Endothelial cell of umbilical vein (primary cell): ENCODE data around the gene CCBE1.

ENCODE experiments used
- EZH2 ChIP-seq: IDR thresholded peaks from 2 replicates; pipeline ENCODE4 v1.6.1; 2012; ENCODE audit warnings: borderline replicate concordance, low read depth, mild to moderate bottlenecking, moderate library complexity, low read length, inconsistent platforms; ENCODE audit not compliant: severe bottlenecking
- JUN ChIP-seq: IDR thresholded peaks from 2 replicates; pipeline ENCODE4 v1.6.1; 2011; ENCODE audit warnings: borderline replicate concordance, low read depth; ENCODE audit not compliant: insufficient read length, insufficient read depth
- POLR2A ChIP-seq: IDR thresholded peaks from 2 replicates; pipeline ENCODE4 v1.6.1; 2012; ENCODE audit warnings: low read depth, mild to moderate bottlenecking, control low read depth, low read length
- POLR2AphosphoS5 ChIP-seq: IDR thresholded peaks from 2 replicates; pipeline ENCODE4 v1.6.1; 2012; ENCODE audit warnings: low read depth, mild to moderate bottlenecking, control low read depth, low read length, moderate library complexity; ENCODE audit not compliant: insufficient read depth
- TF ChIP-seq, protein P1 (sequence below), 2 donors: IDR thresholded peaks; 1 replicate in 1 of 2; 2 replicates in 1 of 2; pipeline ENCODE4 v1.5.1; 2011; ENCODE audit warnings: low read length in 2 of 2, mild to moderate bottlenecking in 2 of 2, moderate library complexity in 2 of 2, control low read depth in 1 of 2, inconsistent platforms in 1 of 2, low read depth in 1 of 2; ENCODE audit not compliant: insufficient read depth in 1 of 2; ENCODE audit errors: extremely low read depth in 1 of 2
- TF ChIP-seq, protein P2 (sequence below): IDR thresholded peaks from 2 replicates; pipeline ENCODE4 v1.6.1; 2011; ENCODE audit not compliant: insufficient read depth, insufficient read length

DNA sequence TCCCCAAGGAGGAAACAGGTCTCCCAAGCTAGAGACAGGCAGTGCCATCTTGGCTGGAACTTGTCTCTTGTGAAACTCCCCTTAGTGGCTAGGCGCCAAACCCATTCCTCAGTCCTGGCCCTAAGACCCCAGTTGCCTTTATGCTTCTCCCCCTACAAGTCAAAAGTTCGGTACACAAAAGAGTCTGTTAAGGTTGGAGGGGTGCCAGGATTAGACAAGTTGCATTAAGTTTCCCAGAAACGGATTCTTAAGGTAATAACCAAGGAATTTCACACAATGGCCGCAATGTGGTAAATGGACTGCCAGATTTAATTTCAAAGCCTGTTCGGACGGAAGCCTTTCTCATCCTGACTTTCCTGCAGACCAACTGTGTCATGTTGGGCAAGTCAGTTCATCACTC lies 80.7 kb downstream of the CCBE1 start:
- TF ChIP-seq, protein P1, sequence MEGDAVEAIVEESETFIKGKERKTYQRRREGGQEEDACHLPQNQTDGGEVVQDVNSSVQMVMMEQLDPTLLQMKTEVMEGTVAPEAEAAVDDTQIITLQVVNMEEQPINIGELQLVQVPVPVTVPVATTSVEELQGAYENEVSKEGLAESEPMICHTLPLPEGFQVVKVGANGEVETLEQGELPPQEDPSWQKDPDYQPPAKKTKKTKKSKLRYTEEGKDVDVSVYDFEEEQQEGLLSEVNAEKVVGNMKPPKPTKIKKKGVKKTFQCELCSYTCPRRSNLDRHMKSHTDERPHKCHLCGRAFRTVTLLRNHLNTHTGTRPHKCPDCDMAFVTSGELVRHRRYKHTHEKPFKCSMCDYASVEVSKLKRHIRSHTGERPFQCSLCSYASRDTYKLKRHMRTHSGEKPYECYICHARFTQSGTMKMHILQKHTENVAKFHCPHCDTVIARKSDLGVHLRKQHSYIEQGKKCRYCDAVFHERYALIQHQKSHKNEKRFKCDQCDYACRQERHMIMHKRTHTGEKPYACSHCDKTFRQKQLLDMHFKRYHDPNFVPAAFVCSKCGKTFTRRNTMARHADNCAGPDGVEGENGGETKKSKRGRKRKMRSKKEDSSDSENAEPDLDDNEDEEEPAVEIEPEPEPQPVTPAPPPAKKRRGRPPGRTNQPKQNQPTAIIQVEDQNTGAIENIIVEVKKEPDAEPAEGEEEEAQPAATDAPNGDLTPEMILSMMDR (IDR thresholded peaks at IDR 0.05; ENCODE audit: extremely low read depth in 1 of 2, insufficient read depth in 1 of 2, low read depth in 1 of 2, low read length in 2 of 2) = no peak
- TF ChIP-seq EZH2 (no peak), POLR2A (no peak), POLR2AphosphoS5 (no peak), JUN (no peak)
- TF ChIP-seq, protein P2, sequence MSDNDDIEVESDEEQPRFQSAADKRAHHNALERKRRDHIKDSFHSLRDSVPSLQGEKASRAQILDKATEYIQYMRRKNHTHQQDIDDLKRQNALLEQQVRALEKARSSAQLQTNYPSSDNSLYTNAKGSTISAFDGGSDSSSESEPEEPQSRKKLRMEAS = no peak
